HG03565 (cell line): ENCODE measurements around the gene CTSG.
"Not testable (repeated sequence)": the region's sequence is repeated elsewhere in the genome, so short reads cannot be mapped to it uniquely, and the experiment has no call there.

Experiments
- ATAC-seq: cut with Tn5 transposase; IDR thresholded peaks from one replicate; pipeline ENCODE4 v1.9.1; 2021; ENCODE audit warnings: mild to moderate bottlenecking, moderate library complexity; ENCODE audit not compliant: unreplicated experiment

CTSG gene

DNA sequence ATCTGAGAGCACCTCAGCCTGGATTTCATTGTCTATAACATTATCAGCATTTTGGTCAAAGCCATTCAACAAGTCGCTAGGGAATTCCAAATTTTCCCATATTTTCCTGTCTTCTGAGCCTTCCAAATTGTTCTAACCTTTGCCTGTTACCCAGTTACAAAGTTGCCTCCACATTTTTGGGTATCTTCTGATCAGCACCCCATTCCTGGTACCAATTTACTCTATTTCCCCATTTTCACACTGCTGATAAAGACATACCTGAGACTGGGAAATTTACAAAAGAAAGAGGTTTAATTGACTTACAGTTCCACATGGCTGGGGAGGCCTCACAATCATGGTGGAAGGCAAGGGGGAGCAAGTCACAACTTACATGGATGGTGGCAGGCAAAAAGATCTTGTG lies 27.0 kb downstream of the CTSG start:
- ATAC-seq, result not testable (repeated sequence)

DNA sequence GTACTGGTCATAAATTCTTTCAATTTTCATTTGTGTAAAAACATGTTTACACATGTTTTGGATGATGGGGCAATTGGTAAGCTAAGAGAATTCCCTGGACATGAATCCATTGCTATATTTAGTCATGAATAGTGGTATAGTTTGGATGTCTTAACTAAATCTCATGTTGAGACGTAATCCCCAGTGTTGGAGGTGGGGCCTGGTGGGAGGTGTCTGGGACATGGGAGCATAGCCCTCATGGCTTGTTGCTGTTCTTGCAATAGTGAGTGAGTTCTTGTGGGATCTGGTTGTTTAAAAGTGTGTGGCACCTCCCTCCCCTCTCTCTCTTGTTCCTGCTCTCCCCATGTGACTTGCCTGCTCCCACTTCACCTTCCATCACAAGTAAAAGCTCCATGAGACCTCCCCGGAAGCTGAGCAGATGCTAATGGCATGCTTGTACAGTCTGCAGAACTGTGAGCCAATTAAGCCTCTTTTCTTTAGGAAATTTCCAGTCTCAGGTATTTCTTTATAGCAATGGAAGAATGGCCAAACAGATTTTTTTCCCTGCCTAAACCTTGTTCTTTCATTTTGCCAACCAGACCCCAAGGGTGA lies 33.6 kb downstream of the CTSG start:
- ATAC-seq, result no peak

DNA sequence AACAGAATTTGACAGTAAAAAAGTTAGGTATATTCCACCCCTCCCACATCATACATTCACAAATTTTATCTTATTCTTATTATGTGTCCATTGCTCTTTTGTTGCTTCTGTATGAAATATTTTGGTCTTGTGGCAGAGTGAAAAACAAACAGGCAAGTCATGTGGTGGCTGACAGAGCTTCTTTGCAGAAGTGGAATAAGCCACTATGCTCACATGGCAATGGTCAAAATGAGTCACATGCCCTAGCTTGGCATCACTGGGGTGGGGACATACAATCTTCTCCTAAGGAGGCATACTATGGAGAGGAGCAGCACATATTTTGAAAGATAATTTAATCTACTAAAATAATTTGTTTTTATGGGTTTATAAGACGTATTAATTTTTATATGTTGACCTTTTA lies 40.3 kb downstream of the CTSG start:
- no peak for ATAC-seq

DNA sequence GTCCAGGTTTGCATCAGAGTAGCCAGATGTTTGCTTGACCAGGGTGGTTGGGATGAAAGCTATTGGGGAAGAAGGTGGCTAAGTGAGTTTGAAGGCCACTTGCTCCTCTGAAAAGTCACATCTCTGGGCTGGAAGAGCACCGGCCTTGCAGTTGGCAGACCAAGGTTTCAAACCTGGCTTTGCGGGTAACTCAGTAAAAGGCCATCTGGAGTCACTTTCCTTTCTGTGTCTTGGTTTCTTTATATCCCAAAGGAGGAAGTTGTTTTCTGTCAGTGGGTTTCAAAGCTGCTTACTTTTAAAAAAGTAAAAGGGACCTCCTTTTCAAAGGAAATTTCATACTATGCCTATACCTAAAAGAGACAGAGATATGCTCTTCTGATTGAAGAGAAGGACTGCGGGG lies 41.8 kb downstream of the CTSG start:
- ATAC-seq, result no peak

DNA sequence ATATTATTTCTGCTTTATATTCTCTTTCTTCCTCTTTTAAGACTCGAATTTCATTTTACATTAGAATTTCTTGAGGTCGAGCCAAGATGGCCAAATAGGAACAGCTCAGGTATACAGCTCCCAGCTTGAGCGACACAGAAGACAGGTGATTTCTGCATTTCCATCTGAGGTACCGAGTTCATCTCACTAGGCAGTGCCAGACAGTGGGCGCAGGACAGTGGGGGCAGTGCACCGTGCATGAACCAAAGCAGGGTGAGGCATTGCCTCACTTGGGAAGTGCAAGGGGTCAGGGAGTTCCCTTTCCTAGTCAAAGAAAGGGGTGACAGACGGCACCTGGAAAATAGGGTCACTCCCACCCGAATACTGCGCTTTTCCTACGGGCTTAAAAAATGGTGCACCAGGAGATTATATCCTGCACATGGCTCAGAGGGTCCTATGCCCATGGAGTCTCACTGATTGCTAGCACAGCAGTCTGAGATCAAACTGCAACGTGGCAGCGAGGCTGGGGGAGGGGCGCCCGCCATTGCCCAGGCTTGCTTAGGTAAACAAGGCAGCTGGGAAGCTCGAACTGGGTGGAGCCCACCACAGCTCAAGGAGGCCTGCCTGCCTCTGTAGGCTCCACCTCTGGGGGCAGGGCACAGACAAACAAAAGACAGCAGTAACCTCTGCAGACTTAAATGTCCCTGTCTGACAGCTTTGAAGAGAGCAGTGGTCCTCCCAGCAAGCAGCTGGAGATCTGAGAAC lies 50.0 kb downstream of the CTSG start:
- ATAC-seq, result not testable (repeated sequence)
